HL-60/S4 treated with retinoic acid at 250 ng/mL for 4 days and 3 days (cell line): ENCODE data around the gene TRDN.
"Not testable (repeated sequence)": the region's sequence is repeated elsewhere in the genome, so short reads cannot be mapped to it uniquely, and the experiment has no call there.

ENCODE experiments used
- in situ Hi-C: fragments of 300-500 bp; cut with MboI; formaldehyde crosslinking; loops from 2 replicates; pipeline ENCODE4 v1.7.0; 2022; ENCODE audit warnings: low sequenced_read_pairs

Gene TRDN

DNA sequence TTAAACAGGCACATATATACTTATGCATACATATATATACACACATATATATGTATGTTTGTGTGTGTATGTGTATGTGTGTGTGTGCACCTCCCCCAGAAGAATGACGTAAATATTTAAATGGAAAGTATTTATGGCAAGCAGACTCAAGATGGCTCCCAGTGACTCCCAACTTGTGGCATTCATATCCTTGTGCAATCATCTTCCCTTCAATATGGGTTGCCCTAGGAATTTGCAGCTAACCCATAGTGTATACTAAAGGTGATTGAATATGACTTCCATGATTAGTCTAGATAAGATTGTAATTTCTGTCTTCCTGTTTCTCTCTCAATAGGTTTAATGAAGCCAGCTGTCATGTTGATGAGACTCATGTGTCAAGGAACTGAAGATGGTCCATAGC lies 127.6 kb downstream of the TRDN start:
- in situ Hi-C loops, result no loop called here

DNA sequence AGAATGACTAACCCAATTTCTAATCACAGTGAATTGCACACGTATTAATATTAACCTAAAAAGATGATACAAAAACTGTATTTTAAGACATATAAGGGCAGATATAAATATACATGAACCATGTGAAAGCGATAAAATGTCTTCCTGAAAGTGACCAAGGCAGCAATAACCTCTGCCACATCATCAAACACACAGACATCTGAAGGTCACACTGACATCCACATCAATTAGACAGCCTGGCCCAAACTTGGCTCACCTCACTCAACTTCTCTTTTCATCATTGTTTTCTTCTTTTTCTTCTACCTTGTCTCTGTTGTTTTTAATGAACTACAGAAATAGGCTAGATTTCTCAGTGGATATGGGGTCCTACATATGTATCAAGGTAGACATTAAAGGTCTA lies 128.5 kb downstream of the TRDN start:
- in situ Hi-C loops, result no loop called here

DNA sequence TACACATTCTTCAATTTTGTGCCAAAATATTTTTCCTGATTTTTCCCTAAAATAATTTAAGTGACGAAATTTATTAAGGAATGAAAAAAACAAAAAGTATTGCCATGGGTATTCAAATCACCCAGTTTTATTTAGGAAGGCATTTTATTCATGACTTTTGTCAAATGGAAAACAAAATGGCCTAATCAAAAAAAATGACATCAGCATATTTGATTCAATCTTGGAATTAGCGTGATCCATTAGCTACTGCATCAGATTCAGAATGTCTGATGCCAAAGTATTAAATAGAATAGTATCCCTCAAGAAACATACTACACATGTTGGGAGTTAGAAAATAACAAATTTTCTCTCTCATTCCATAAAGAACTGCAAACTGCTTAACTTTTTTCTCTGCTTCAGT lies 129.2 kb downstream of the TRDN start:
- in situ Hi-C loops, result no loop called here

DNA sequence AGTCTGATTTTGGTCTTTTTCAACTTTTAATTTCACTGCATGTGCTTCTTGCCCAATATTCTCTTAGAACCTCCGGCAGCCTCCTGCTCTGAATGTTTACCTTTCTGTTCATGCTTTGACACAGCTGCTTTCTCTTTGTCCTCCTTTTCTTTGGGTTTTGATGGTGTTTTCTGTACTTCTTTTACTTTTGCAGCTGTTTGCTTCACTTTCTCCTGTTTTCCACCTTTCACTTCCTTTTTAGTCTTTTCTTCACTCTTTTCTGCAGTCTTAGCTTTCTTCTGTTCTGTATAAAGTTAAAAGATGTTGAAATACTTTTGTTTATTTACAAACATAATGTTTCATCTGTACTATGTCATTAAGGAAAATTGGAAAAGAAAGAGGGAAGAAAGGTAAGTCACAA lies 133.1 kb downstream of the TRDN start:
- in situ Hi-C loops, result no loop called here

GRCh38 chr6:123497025-123497424 lies 139.7 kb downstream of the TRDN start:
- in situ Hi-C loops, result no loop called here

GRCh38 chr6:123489589-123489988 lies 147.2 kb downstream of the TRDN start:
- in situ Hi-C loops, result no loop called here

GRCh38 chr6:123480986-123481385 lies 155.8 kb downstream of the TRDN start:
- in situ Hi-C loops, result no loop called here

GRCh38 chr6:123472025-123472702 lies 164.6 kb downstream of the TRDN start:
- in situ Hi-C loops, result not testable (repeated sequence)

DNA sequence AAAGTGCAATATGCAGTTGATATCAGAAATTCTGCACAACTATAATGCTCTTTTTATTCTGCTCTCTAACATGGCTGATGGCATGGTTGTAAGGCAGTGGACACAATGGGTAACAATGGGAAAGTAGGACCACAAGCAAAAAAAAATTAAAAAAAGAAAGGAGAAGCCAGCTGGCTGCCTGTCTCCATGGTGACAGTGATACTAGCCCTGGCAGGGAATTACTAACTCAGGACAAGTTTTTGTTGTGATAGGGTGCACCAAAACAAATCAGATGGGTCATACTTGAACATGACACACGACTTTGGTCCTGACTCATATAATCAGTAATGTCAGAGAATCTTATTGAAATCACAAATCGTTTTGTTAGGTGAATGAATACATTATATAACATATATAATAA lies 169.4 kb downstream of the TRDN start:
- in situ Hi-C loops, result no loop called here

- in situ Hi-C loops, result no loop called here
These were observed 174.6 kb downstream of the TRDN start for GRCh38 chr6:123462152-123462551.

- in situ Hi-C loops, result no loop called here
These were observed 178.5 kb downstream of the TRDN start for GRCh38 chr6:123458218-123458617.

DNA sequence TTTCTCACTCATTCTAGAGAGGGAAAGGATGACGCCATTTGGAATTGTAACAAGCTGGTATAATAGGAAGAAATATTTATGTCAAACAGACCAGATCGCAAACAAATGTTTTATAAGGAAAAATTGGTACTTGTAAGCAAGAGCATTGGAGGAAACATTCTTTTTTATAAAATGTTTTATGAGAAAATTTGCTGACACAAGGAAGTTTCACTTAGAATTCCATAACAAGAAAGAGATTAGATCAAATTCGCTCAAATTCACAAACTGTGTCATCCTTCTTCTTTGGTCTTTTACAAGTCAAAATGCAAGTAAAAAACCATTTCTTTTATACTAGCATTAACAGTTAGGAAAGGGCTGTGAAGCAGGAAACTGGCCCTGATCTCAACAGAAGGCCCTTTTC lies 179.9 kb downstream of the TRDN start:
- in situ Hi-C loops, result no loop called here

DNA sequence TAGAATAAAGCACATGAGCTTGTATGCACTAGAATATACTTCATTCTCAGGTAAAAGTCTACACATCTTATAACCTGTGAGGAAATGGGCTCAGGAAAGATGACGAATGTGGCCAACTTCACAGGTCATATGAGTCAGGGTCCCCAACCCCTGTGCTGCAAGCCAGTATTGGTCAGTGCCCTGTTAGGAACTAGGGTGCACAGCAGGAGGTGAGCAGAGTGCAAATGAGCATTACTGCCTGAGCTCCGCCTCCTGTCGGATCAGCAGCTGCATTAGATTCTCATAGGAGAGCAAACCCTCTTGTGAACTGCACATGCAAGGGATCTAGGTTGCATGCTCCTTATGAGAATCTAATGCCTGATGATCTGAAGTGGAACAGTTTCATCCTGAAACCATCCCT lies 182.3 kb downstream of the TRDN start:
- in situ Hi-C loops, result no loop called here

GRCh38 chr6:123453071-123453470 lies 183.7 kb downstream of the TRDN start:
- in situ Hi-C loops, result not testable (repeated sequence)

- in situ Hi-C loops, result no loop called here
These were observed 188.4 kb downstream of the TRDN start for GRCh38 chr6:123448306-123448884.

DNA sequence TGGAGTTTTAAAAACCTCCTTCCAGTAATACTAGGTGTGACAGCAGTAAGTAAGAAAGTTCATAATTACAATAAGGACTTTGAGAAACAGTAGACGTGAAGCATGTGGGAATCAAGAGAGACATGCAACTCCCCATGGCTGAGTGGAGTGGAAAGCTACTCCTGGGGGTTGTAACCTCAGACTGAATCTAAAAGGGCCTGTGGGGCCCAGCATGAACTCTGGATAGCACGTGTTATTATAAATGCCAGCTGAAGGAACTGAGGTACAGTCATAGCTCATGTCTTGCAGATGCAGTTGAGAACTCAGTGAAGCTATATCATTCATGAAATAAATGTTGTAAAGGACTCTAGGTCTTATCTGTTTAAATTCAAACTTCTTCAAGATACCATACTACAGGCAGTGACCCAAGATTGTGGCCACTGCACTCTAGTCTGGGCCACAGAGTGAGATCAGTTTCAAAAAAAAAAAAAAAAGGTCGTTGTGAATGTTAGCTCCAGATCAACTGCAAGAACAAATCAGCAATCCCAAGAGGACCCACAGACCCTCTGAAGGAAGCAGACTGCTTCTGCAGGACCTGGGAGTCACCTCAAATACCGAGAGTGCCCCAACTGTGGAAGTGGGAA lies 189.3 kb downstream of the TRDN start:
- in situ Hi-C loops, result no loop called here

DNA sequence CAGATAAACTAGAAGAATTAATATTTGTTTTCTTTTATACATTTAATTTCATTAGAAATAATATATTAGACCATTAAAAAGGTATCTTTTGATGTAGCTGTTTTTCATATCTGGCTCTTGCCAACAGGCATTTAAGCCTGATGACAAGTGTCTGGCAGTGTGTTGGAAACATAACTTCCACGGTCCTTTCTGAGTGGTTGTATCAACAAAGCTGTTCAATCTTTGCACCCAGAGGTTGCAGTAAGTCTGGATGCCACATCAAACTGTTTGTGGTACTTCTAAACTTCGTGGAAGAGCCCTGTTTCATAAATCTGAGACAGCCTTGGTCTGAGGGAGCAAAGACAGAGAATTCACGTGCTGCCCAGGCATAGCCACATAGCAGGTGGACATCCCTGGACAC lies 197.4 kb downstream of the TRDN start:
- in situ Hi-C loops, result no loop called here

- in situ Hi-C loops, result no loop called here
These were observed 202.6 kb downstream of the TRDN start for GRCh38 chr6:123434186-123434585.

DNA sequence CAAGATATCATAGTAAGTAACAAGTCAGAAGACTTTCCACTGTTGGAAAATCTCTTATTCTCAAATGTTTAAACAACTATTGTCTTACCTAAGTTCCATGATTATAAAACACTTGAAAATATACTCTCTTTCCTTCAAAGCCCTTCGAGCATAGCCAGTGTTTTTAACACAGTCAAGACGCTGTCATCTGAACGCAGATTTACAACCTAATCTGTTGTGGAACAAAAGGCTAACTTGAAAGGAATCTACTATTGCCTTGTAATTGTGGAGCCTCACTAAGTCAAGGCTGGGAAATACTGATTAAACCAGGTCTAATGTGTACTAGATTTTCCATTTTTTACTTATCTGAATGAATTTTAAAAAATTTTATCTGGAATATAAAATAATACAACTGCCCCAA lies 205.8 kb downstream of the TRDN start:
- in situ Hi-C loops, result no loop called here

- in situ Hi-C loops, result no loop called here
These were observed 209.7 kb downstream of the TRDN start for GRCh38 chr6:123427008-123427407.

- in situ Hi-C loops, result loop anchor here (25.0 kb wide), 1 partner anchor 289 kb away; no protein-coding TSS in a partner anchor
These were observed 213.6 kb downstream of the TRDN start for GRCh38 chr6:123423130-123423529.

GRCh38 chr6:123420512-123420911 lies 216.2 kb downstream of the TRDN start:
- in situ Hi-C loops, result loop anchor here (25.0 kb wide), 1 partner anchor 292 kb away; no protein-coding TSS in a partner anchor
